ENCODE measurements around the gene ARPC2.

The ARPC2 gene

DNA sequence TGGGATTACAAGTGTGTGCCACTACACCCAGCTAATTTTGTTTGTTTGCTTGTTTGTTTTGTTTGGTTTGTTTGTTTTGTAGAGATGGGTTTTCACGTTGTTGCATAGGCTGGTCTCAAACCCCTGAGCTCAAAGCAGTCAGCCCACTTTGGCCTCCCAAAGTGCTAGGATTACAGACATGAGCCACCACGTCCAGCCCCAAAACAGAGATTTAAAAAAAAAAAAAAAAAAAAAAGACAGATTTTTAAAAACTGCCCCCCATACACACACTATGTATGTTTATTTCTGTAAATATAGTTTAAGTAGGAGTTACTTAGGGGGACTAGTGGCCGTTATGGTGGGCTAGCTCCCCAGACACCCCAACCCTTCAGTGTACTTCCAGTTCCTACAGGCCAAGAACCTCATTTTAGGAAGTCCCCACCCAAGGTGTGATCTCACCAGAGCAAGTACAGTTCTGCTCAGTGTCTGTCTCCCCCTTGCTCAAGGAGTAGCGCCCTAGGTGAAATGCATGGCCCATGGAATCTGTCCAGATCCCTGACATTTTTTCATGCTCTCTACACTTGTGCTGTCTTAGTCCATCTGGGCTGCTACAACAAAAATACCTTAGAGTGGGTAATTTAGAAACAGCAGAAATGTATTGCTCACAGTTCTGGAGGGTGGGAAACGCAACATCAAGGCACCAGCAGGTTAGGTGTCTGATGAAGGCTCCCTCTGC is 76.9 kb downstream of the ARPC2 start:
- H3K4me1 ChIP-seq (ENCODE audit: control insufficient read depth, insufficient read depth, low read length) = peaks cover 30% of the 10 kb centered on the region
- H3K4me3 ChIP-seq (ENCODE audit: low read length) = no peak overlapping the region
- H3K9me3 ChIP-seq (ENCODE audit: control insufficient read depth, low read length) = no peaks in the 10 kb centered on the region
- no peak for DNase-seq (ENCODE audit: low read depth)
- no peak overlapping the region for H3K9ac ChIP-seq (ENCODE audit: low read length)
- H3K36me3 ChIP-seq (ENCODE audit: control insufficient read depth, insufficient read depth, low read length, severe bottlenecking) = peaks cover 1% of the 10 kb centered on the region
- no peaks in the 10 kb centered on the region for H3K27me3 ChIP-seq (replicated peaks; ENCODE audit: control insufficient read depth, insufficient read depth, low read length)

DNA sequence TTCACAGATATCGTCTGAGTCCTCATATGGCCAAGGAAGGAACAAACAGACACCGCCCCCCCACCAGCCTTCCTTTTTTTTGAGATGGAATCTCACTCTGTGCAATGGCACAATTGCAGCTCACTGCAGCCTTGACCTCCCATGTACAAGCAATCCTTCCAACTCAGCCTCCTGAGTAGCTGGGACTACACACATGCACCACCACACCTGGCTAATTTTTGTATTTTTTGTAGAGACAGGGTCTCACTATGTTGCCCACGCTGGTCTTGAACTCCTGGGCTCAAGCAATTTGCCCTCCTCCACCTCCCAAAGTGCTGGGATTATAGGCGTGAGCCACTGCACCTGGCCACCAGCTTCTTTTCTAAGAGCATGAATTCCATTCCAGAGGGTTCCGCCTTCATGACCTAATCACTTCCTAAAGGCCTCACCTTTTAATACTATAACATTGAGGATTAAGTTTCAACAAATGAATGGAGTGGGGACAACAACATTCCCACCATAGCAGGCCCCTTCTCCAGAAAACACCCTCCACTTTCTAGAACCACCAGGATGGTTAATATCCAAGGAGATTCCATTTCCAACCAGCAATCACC is 77.5 kb downstream of the ARPC2 start:
- Histone ChIP-seq H3K4me1 (ENCODE audit: control insufficient read depth, insufficient read depth, low read length) (peaks cover 26% of the 10 kb centered on the region), H3K27me3 (replicated peaks; ENCODE audit: control insufficient read depth, insufficient read depth, low read length) (no peaks in the 10 kb centered on the region), H3K9me3 (ENCODE audit: control insufficient read depth, low read length) (no peaks in the 10 kb centered on the region), H3K36me3 (ENCODE audit: control insufficient read depth, insufficient read depth, low read length, severe bottlenecking) (no peaks in the 10 kb centered on the region), H3K4me3 (ENCODE audit: low read length) (no peak overlapping the region), H3K9ac (ENCODE audit: low read length) (no peak overlapping the region)
- no peak for DNase-seq (ENCODE audit: low read depth)

DNA sequence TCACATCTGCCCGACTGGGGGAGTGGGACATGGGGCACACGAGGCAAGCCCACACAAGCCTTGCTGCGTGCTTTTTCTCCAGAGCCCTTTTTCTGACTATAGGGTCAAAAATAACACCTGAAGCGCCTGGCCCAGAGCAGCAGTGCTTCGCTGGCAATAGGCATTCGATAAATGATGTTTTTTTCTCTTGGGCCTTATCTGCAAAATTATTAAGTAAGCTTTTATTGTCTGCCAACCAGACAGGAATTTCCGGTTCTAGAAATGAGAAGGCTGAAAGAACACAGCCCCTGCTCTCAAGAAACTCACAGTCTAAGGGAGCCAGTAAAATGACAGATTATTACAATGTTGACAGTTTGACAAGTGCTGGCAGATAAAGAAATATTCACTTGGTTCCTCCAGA is 78.0 kb downstream of the ARPC2 start:
- no peaks in the 10 kb centered on the region for H3K27me3 ChIP-seq (replicated peaks; ENCODE audit: control insufficient read depth, insufficient read depth, low read length)
- DNase-seq (ENCODE audit: low read depth) = no peak
- H3K9ac ChIP-seq (ENCODE audit: low read length) = no peak overlapping the region
- H3K4me3 ChIP-seq (ENCODE audit: low read length) = no peak overlapping the region
- H3K4me1 ChIP-seq (ENCODE audit: control insufficient read depth, insufficient read depth, low read length) = peaks cover 23% of the 10 kb centered on the region
- no peaks in the 10 kb centered on the region for H3K9me3 ChIP-seq (ENCODE audit: control insufficient read depth, low read length)
- no peaks in the 10 kb centered on the region for H3K36me3 ChIP-seq (ENCODE audit: control insufficient read depth, insufficient read depth, low read length, severe bottlenecking)

DNA sequence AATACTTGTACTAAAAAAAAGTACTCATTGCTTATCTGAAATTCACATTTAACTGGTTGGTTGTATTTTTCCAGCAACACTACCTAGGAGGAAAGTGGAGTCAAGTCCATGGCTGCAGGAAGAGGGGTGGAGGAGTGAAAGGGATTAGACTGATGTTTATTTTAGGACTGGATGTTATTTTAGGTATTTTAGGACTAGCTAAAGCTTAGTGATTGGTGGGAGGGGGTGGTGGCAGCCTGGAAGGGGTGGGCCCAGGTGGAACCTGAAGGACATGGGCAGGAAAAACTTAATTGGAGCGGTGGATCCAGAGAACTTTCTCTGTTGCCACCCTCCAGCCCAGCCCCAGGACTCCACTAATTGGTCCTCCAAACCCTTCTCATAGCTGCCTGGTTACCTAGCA is 79.2 kb downstream of the ARPC2 start:
- no peaks in the 10 kb centered on the region for H3K27me3 ChIP-seq (replicated peaks; ENCODE audit: control insufficient read depth, insufficient read depth, low read length)
- H3K9ac ChIP-seq (ENCODE audit: low read length) = no peak overlapping the region
- no peaks in the 10 kb centered on the region for H3K36me3 ChIP-seq (ENCODE audit: control insufficient read depth, insufficient read depth, low read length, severe bottlenecking)
- no peak overlapping the region for H3K4me3 ChIP-seq (ENCODE audit: low read length)
- H3K4me1 ChIP-seq (ENCODE audit: control insufficient read depth, insufficient read depth, low read length) = peaks cover 11% of the 10 kb centered on the region
- no peaks in the 10 kb centered on the region for H3K9me3 ChIP-seq (ENCODE audit: control insufficient read depth, low read length)
- no peak for DNase-seq (ENCODE audit: low read depth)

DNA sequence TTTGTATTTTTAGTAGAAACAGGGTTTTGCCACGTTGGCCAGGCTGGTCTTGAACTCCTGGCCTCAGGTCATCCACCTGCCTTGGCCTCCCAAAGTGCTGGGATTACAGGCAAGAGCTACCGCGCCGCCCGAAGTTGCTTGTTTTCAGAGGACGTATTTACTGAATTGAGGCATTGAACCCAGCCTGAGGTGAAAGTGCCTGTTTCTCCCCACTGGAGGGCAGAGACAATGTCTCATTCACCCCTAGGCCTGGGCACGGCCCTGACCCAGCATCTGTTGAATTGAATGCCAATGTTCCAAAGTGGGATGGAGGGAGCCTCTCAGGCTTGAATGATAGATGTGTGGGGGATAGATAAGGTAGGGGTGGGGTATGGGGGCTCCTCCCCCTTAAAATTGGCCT is 79.9 kb downstream of the ARPC2 start:
- Histone ChIP-seq H3K27me3 (replicated peaks; ENCODE audit: control insufficient read depth, insufficient read depth, low read length) (no peaks in the 10 kb centered on the region), H3K9ac (ENCODE audit: low read length) (no peak overlapping the region), H3K4me3 (ENCODE audit: low read length) (no peak overlapping the region), H3K36me3 (ENCODE audit: control insufficient read depth, insufficient read depth, low read length, severe bottlenecking) (no peaks in the 10 kb centered on the region), H3K4me1 (ENCODE audit: control insufficient read depth, insufficient read depth, low read length) (peaks cover 7% of the 10 kb centered on the region), H3K9me3 (ENCODE audit: control insufficient read depth, low read length) (no peaks in the 10 kb centered on the region)
- DNase-seq (ENCODE audit: low read depth) = no peak

DNA sequence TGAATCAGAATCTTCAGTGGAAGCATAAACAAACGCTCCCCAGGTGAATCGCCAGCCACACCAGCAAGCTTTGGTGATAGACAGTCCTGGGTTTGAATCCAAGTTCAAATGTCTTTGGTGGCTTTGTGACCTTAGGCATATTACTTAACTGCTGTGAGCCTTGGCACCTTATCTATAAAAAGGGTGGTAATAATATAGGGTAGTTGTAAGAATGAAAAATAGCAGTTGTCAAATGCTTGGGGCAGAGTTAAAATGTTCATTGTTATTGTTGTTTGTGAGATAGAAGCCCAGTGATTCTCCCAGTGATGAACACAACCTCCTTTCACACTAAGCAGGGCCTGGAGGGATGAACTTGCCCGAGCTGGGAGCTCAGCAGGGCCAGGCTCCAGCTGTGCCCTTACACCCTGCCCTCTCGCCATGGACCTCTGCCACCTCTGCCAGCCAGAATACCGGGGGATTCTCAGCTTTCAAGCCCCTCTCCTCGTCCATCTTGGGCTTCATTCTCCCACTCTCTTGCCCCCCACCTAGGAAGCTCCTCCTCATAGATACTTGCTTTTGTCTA is 81.4 kb downstream of the ARPC2 start:
- Histone ChIP-seq H3K36me3 (ENCODE audit: control insufficient read depth, insufficient read depth, low read length, severe bottlenecking) (no peaks in the 10 kb centered on the region), H3K4me1 (ENCODE audit: control insufficient read depth, insufficient read depth, low read length) (no peaks in the 10 kb centered on the region), H3K9me3 (ENCODE audit: control insufficient read depth, low read length) (no peaks in the 10 kb centered on the region), H3K27me3 (replicated peaks; ENCODE audit: control insufficient read depth, insufficient read depth, low read length) (no peaks in the 10 kb centered on the region), H3K9ac (ENCODE audit: low read length) (no peak overlapping the region), H3K4me3 (ENCODE audit: low read length) (no peak overlapping the region)
- no peak for DNase-seq (ENCODE audit: low read depth)

DNA sequence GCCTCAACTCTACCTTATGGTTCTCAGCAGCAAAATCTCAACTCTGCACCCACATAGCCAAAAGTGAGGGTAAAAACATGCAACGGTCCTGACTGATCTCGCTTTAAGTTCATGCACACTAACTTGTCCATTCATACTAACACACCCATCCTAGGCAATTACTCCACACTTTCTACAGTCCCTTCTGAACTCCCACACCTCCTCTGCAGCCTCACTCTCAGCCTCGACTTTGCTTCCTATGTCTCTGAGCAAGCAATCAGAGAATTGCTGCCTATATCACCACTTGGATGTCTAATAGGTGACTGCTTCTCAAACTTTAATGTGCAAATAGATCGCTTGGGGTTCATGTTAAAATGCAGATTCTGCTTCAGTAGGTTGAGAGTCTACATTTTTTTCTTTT is 83.2 kb downstream of the ARPC2 start:
- Histone ChIP-seq H3K4me1 (ENCODE audit: control insufficient read depth, insufficient read depth, low read length) (no peaks in the 10 kb centered on the region), H3K36me3 (ENCODE audit: control insufficient read depth, insufficient read depth, low read length, severe bottlenecking) (no peaks in the 10 kb centered on the region), H3K9ac (ENCODE audit: low read length) (no peak overlapping the region), H3K4me3 (ENCODE audit: low read length) (no peak overlapping the region), H3K27me3 (replicated peaks; ENCODE audit: control insufficient read depth, insufficient read depth, low read length) (no peaks in the 10 kb centered on the region), H3K9me3 (ENCODE audit: control insufficient read depth, low read length) (no peaks in the 10 kb centered on the region)
- no peak for DNase-seq (ENCODE audit: low read depth)

DNA sequence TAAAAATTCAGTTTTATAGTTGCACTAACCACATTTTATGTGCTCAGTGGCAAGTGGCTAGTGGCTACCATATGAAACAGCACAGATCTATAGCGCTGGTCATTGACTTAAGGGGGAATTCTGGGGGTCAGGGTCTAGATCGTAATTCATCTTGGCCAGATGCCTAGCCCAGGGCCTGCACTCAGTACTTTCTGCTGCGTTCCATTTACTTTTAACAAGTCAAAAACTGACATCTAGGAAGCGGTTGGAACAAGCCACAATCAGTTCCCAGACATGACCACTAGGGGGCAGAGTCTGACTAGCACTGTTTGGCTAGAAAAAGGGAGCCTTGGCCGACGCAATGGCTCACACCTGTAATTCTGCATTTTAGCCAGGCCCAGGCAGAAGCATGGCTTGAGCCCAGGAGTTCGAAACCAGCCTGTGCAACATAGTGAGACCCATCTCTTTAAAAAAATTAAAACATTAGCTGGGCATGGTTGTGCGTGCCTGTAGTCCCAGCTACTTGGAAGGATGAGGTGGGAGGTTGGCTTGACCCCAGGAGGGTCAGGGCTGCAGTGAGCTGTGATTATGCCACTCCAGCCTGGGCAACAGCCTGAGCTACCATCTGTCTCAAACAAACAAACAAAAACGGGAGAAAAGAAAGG is 84.3 kb downstream of the ARPC2 start:
- Histone ChIP-seq H3K9me3 (ENCODE audit: control insufficient read depth, low read length) (no peaks in the 10 kb centered on the region), H3K27me3 (replicated peaks; ENCODE audit: control insufficient read depth, insufficient read depth, low read length) (peaks cover 6% of the 10 kb centered on the region), H3K36me3 (ENCODE audit: control insufficient read depth, insufficient read depth, low read length, severe bottlenecking) (no peaks in the 10 kb centered on the region), H3K9ac (ENCODE audit: low read length) (peak overlapping the region; percentile 21), H3K4me3 (ENCODE audit: low read length) (no peak overlapping the region), H3K4me1 (ENCODE audit: control insufficient read depth, insufficient read depth, low read length) (no peaks in the 10 kb centered on the region)
- DNase-seq (ENCODE audit: low read depth) = peak; percentile 94

All from adipocyte (in vitro differentiated cells).